GM19467 (cell line): ENCODE results near the gene STH.

Experiments used
- ATAC-seq: cut with Tn5 transposase; IDR thresholded peaks from one replicate; pipeline ENCODE4 v1.9.1; 2021; ENCODE audit warnings: mild to moderate bottlenecking, moderate library complexity; ENCODE audit not compliant: unreplicated experiment

Gene STH

DNA sequence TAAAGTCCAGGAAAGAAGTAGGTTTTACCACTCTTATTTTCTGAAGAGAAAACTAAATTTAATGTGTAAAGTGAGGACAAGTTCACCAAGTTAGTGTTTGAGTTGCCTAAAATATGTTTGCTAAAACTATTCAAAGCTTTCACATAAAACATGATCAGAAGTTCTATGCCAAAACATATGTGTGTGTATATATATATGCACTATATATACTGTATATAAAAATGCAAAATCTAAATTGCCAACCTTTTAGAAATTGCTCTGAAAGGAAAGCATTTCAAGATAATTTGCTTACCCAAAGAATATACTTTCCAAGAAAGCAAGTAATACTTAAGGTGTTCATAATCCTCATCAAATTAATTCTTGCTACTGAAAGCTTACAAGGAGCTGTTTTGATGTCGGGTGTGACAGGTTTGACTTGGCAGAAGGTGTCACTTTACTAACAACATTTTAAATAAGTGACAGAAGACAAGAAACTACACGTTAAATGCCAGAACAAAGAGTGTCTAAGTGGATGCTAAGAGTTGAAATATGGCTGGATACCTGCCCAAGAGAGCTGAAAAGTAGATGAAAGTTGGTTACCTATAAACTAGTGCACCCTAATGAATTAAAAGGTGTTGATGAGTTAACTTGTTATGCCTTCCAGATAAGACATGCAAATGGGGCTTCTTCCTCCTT lies 32.3 kb upstream of the STH start:
- ATAC-seq = no peak

DNA sequence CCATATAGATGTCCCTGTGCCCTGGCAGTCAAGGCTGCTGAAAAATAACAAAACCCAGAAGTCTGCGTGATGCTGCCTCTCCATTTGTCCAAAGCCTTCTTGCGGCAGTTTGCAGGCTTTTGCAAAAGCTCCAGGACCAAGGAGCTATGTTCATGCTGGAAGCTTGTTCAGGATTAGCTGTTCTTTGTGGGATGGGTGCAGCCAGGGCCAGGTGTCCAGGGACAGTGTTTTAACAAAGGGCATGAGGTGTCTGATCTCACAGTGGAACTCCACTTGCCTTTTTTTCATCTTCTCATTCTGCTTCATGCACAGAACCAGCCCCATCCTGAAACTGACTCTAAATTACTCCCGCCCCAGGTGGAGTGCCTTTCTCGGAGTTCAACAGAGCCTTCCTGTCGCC lies 31.7 kb upstream of the STH start:
- no peak for ATAC-seq

DNA sequence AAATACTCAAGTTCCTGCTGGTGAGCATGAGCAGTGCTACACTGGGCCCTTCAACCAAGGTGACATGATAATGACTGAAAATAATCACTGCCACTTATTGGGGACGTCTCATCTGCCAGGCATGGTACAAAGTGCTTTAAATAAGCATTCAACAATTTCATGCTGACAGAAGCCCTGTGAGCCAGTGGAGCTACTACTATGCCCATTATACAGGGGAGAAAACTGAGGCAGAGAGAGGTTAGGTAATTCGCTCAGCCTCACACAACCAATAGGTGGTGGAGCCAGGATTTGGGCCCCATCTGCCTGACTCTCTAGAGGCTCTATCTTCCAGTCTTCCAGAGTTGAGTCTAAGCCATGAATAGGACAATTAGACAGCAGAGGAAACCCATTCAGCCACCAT lies 30.3 kb upstream of the STH start:
- no peak for ATAC-seq

DNA sequence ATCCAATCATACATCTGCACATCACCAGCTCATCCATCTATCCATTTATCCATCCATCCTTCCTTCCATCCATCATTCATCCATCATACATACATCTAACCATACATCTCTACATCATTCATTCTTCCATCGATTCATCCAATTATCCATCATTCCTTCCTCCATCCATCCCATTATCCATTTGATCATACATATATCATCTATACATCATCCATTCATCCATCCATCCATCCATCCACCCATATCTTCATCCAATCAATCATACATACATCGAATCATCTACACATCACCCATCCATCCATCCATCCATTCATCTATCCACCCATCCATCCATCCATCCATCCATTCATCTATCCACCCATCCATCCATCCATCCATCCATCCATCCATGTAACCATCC lies 29.3 kb upstream of the STH start:
- ATAC-seq = no peak

DNA sequence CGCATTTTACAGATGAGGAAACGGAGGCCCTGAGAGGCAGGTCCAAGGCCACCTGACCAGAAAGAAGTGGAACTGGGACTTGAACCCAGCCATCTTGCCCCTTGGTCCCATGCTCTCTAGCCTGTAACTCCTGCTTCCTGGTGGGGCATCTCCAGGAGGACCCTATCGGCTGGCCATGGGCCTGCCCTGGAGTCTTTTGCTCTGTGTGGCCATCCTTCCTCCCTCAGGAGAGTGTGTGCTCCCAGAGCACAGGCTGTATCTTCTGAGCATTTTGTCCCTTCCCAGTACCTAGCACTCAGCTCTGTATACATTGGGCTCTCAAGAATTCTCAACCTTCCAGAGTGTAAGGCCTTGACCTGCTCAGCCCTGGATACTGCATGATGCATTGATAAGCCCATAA lies 28.4 kb upstream of the STH start:
- no peak for ATAC-seq

DNA sequence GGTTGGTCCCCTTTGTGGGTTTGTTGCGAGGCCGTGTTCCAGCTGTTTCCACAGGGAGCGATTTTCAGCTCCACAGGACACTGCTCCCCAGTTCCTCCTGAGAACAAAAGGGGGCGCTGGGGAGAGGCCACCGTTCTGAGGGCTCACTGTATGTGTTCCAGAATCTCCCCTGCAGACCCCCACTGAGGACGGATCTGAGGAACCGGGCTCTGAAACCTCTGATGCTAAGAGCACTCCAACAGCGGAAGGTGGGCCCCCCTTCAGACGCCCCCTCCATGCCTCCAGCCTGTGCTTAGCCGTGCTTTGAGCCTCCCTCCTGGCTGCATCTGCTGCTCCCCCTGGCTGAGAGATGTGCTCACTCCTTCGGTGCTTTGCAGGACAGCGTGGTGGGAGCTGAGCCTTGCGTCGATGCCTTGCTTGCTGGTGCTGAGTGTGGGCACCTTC lies 27.3 kb upstream of the STH start:
- ATAC-seq = no peak

DNA sequence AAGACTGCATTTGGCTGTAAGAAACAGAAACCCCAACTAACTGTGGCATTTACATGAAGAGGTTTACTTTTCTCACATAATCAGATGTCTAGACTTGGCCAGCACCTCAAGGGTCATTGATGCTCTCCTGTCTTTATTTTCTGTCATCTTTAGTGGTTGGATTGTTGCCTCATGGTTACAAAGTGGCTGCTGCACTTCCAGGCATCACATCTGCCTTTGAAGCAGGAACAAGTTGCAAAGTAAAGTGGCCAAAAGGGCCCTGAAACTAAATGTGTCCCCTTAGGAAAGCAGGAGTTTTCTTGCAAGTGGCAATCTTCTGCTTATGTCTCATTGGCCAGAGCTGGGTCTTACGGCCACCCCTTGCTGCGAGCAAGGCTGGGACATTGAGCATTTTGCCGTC lies 26.5 kb upstream of the STH start:
- no peak for ATAC-seq

DNA sequence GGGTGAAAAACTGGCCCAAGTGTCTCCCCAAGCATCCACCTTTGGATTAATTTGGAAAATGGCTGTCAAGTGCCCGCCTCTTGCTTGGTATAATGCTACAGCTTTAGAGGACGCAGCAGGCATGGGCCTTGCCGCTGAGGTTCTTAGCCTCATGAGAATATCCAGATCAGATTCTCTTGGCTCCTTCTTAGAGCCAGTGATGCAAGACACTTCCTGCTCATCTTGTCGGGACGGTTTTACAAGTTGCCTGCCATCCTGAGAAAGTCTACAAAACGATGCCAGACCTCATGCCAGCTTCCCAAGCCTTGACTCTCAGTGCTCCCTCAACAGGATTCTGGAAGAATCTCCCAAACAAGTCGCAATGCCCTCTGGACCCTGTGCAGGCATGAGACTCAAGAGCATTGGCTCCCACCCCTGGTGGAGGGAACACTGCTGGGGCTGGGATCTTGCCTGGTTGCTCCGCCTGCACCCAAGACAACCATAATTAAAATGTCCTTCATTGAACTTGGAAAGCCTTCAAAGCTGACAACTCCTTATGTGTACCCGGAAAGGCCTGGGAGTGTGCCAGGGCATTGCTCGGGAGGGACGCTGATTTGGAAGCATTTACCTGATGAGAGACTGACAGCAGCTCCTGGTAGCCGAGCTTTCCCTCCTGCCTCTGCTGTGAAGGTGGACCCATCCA lies 25.8 kb upstream of the STH start:
- no peak for ATAC-seq

DNA sequence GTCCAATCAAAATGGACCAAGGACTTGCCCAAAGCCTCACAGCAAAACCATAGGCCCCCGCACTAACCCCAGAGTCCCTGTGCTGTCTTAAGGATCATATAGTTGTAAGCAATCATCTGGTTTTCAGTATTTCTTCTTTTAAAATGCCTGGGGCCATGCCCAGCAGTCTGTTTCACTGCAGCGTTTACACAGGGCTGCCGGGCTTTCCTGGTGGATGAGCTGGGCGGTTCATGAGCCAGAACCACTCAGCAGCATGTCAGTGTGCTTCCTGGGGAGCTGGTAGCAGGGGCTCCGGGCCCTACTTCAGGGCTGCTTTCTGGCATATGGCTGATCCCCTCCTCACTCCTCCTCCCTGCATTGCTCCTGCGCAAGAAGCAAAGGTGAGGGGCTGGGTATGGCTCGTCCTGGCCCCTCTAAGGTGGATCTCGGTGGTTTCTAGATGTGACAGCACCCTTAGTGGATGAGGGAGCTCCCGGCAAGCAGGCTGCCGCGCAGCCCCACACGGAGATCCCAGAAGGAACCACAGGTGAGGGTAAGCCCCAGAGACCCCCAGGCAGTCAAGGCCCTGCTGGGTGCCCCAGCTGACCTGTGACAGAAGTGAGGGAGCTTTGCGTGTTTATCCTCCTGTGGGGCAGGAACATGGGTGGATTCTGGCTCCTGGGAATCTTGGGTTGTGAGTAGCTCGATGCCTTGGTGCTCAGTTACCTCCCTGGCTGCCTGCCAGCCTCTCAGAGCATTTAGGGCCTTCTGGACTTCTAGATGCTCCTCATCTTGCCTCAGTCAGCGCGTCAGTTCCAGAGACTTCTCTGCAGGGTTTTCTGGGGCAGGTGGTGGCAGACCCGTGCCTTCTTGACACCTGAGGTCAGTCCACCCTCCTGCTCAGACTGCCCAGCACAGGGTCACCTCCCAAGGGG lies 24.8 kb upstream of the STH start:
- no peak for ATAC-seq

DNA sequence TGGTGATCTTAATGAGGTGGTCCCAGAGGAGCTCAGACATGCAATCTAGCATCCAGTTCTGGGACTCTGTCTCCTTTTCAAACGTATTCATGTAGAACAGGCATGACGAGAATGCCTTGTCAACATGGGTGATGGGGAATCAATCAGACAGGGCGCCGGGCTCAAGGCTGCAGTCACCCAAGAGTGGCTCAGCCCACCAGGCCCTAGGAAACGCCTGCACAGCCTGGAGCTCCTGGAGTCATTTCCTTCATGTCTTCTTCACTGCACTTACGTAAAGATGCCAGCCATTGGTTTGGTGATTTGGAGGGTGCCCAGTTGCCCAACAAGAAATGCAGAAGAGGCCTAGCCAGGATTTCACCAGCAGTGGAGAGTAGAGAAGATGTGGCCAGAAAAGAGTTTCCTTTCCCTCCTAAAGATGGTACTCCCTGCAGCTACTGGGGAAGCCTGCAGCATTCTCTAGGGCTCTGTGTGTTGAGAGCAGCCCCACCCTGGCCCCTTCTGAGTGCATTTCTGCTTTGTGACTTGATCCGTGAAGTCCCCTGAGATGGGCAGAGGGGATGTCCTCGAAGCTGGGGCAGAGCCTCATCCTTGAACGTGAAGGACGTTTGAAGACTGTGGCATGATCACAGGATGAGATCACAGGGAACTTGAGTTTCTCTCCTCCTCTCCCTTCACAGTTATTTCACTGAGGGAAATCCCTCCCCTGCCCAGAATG lies 24.0 kb upstream of the STH start:
- ATAC-seq = no peak

DNA sequence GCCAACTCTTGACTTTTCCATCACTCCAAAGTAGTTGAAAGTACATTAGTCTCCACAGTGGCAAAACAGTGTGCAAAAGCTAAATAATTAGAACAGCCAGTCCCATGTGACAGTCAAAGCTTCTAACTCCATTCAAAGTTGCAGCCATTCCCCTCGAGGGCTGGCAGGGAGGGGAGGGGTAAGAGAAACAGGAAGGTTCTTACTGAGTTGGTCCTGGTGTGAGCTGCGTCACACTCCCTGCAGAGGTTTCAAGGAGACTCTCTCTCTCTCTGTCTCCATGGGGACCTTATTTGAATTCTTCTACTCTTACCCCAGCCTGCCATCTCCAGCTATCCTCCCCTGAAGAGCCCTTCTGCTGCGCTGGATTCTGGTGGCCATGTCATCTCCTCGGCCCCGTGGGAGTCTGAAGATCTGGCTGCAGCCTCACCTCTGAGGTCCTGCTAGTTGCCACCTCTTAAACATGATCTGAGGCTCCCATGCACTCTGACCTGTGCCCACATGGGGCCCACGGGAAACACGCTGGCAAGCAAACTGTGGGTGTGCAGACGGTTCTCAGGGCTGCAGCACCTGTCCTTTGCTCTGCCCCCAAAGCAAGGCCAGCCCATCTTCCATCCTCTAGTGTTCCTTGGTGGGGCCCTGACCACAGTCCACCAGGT lies 23.3 kb upstream of the STH start:
- ATAC-seq = no peak

DNA sequence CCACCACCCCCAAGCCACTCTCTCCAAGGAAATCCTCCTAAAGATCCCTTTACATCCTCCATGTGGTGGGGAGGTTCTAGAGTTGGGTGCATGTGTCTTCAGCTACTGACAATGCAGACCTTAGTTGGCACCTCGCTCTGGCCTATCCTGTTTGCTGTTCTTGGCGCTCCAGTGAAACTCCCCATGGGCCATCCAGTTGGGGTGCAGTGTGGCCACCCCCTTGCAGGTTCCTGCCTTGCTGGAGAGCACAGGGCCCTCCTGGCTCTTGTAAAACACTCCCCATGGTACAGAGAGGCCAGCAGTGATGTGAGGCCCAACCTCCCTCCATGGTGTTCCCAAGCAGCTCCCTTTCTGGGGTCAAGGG lies 22.7 kb upstream of the STH start:
- ATAC-seq = no peak

DNA sequence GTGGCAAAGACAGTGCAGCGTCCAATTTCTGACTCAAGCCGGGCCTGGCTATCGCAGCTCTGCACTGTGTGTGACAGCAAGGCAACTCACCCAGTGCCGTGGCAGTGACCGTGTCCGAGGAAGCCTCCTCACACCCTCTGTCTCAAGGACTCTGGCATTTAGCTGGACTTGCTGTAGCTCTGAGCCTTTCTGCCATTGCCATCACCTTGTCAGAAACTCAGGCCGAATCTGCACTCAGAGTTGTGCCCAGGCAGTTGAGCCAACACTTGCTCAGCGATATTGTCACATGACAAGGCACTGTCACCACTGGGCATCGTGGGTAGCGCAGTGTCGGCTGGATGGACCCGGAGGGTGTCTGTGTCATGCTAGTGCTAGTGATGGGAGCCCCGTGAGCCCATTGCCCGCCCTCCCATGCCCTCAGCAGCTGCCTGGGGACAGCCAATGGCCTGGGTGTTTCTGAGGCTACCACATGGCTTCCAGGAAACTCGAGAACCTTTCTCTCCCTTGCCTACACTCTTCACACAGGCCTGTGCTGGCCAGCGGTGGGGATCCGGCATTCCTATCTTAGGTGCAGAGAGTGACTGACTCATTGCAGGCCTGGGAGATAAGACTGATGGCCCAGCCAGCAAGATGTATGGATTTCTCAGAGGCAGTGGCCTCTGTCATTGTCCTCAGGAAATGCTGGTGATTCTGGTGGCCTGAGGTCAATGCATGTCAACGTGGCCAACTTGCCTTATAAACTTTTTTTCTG lies 22.1 kb upstream of the STH start:
- ATAC-seq = no peak

DNA sequence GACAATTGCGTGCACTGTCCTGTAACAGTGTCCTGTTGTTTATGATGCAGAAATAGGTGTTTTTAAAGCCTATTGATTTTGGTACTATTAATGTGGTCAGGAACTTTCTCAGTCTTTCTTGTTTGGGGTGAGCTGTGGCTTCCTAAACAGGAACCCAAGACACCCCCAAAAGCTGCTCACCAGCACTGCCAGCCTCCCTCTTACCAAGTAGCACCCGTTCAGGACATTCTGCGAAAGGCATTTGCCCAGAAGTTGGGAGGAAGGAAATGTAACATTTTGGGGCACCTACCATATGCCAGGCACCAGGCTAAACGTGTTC lies 21.6 kb upstream of the STH start:
- no peak for ATAC-seq

DNA sequence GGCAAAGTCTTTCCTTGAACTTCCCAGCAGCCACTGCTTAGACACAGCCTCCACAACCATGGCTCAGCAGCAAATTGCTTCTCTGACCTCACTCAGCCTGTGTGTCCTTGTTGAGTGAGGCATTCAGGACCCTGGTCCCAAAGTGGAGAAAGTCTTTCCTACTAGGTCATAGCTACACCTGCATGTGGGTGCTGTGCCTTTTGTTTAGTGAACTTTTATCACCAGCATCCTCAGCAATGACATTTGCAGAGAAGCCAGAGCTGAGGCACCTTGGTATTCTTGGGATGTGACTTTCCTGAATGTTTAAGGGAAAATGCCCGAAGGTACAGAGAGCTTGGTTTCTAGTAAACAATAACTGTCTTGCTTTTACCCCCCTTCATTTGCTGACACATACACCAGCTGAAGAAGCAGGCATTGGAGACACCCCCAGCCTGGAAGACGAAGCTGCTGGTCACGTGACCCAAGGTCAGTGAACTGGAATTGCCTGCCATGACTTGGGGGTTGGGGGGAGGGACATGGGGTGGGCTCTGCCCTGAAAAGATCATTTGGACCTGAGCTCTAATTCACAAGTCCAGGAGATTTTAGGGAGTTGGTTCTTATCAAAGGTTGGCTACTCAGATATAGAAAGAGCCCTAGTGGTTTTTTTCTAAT lies 20.9 kb upstream of the STH start:
- no peak for ATAC-seq

DNA sequence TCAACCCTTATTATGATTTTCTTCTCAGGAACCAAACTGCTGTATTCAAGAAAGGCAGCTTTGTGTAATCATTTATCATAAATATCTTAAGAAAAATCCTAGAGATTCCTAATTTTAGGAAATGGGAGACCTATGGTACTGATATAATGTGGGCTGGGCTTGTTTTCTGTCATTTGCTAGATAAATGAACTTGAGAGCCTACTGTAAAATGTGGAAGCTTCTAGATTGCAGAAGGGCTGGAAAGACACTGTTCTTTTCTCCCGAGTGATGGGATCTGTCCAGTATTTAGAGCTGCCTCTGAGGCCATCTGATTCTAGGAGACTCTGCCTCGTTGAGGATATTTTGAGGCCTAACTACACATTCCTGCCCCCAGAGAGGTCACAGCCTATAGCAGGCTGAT lies 19.9 kb upstream of the STH start:
- ATAC-seq = no peak

DNA sequence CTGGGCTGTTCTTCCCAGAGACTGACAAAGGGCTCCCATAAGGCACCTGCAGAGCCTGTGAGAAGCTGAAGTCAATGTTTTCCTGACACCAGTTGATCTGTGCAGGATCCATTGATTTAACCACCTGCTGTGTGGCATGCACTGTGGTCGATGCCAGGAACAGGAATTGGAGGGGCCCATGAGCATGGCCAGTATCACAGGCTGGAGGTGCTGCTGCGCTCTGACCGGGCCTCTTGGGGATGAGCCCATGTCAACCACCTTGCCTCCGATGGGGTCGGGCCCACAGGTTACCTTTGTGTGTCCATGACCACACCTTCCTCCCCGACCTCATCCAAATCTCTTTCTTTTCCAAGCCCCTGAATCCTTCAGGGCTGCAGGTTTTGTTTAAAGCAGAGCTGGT lies 18.2 kb upstream of the STH start:
- ATAC-seq = no peak

DNA sequence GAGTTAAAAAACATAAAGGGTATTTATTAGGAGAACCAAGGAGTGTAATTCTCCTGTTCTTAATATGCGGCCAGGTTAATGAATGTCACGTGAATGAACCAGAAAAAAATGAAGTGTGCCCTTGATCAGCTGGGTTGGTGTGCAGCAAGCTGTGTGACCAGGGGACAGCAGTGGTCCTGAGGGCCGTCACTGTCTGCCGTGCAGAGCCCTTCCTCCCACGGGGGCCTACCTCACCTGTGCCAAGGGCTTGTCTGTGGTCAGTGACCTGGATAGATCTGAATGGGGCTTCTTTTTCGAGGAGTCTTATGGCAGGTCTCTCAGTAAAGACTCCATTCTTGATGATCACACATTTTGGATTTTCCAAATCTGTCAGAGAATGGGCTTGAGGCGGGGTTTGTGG lies 17.7 kb upstream of the STH start:
- ATAC-seq = no peak

DNA sequence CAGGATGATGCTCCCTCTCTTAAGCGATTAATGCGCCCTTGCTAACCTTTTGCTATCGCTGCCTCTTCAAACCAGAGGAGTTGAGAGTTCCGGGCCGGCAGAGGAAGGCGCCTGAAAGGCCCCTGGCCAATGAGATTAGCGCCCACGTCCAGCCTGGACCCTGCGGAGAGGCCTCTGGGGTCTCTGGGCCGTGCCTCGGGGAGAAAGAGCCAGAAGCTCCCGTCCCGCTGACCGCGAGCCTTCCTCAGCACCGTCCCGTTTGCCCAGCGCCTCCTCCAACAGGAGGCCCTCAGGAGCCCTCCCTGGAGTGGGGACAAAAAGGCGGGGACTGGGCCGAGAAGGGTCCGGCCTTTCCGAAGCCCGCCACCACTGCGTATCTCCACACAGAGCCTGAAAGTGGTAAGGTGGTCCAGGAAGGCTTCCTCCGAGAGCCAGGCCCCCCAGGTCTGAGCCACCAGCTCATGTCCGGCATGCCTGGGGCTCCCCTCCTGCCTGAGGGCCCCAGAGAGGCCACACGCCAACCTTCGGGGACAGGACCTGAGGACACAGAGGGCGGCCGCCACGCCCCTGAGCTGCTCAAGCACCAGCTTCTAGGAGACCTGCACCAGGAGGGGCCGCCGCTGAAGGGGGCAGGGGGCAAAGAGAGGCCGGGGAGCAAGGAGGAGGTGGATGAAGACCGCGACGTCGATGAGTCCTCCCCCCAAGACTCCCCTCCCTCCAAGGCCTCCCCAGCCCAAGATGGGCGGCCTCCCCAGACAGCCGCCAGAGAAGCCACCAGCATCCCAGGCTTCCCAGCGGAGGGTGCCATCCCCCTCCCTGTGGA lies 16.0 kb upstream of the STH start:
- ATAC-seq = no peak
